ENCODE results near the gene RAP1B.

The RAP1B gene

DNA sequence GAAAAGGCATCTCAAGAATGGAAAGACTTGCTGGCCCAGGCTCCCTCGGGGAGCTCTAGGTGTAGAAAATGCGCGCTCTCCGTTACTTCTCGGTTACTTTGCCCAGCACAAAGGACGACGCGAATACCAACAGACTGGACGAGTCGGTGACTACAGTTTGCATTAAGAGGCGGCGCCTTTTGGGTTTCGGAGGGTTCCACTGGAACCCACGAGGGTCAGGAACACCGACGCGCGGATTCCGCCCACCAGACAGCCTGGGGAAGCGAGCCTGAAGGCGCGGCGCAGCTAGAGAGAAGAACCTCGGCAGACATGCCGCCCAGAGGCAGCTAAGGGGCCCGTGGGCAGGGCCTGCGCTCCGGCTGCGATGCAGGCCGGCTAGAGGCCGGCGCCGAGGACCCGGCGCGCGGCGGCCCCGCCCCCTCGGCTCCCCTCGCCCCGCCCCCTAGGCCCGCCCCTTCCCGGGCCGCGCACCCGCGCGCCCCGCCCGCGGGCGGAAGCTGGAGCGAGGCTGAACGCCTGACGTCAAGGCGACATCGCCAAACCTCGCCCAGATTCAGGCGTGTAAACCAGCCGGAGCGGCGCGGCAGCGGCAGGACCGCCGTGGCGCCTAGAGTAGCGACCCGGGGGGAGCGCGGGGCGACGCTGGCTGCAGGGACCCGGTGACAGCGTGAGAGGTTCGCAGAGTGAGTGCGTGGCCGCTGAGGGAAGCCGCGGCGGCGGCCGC, at the start of gene RAP1B:
Gene RAP1B, plus strand, starts transcription at position 530 of the 724 bp plus-strand sequence. CDS start 37,826 bp downstream, outside the sequence.
- FAIRE-seq: no peak

DNA sequence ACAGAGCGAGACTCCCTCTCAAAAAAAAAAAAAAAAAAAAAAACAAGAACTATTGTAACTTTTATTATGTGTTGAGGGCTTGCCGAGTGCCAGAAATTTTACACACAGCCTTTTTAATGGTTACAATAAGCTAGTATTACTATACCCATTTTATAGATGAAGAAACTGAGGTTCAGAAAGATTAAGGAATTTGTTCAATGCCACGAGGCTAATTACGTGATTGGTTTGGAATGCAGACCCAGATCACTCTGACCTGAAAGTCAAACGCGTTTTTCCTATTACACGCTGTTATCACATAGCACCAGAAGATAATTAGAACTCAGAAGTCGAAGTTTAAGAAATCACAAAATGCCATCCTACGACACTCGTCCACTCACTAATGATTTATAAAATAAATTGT, 48.9 kb upstream of the RAP1B start:
- FAIRE-seq: no peak

DNA sequence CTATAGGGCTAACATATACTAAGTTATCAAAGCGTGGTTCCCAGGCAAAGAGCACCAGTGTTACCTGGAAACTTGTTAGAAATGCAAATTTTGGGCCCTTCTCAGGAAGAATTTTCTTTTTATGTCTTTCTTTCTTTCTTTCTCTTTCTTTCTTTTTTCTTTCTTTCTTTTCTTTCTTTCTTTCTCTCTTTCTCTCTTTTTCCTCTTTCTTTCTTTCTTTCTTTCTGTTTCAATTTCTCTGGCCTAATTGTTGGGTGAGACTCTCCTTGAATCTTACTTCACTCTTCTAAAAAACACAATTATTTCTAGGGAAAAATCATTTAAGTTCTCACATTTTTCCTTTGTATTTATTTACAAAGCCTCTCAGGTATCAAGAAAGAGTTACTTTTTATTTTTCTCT, 46.5 kb upstream of the RAP1B start:
- no peak for FAIRE-seq

DNA sequence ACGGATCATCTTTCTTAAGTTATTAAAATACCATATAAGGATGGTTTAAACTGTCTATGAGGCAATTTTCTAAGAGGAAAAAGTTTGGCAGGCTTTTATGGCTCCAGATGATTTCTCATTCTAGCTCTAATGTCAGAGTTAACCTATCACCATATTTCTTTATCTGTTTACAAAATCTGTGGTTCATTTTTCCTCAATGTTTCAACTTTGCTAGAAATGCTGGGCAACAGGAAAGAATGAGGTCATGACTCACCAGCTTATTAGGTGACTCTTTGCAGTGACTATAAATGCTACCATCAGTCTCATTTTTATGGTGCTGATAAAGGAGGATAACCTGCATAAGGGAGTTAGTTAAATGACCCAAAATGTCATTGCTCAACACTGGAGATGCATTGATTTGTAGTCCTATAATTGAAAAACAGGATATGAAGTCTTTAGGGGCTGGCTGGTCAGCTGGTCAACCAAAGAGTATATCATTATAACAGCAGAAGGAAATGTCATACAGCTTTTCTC, 45.3 kb upstream of the RAP1B start:
- FAIRE-seq: no peak

DNA sequence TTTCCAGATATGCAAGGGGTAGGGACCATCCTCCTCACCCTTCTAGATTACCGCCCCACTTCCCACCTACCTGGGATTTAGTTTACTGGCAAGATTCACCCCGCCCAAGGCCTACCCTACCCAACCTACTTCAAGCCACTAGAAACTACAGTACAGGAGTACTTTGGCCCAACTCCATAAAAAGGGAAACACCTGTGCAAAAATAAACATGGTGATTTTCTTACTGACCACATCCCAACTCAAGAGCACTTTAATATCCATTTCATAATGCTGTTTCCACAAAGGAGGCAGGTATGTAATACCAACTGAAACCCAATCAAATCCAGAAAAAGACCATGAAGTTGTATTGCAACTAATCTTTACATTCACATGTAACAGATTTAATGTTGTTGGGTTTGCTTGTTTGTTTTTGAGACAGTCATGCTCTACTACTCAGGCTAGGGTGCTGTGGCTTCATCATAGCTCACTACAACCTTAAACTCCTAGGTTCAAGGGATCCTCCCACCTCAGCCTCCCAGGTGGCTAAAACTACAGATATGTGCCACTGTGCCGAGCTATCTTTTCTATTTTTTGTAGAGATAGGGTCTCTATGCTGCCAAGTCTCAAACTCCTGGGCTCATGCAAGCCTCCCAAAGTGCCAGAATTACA, 41.7 kb upstream of the RAP1B start:
- no peak for FAIRE-seq

DNA sequence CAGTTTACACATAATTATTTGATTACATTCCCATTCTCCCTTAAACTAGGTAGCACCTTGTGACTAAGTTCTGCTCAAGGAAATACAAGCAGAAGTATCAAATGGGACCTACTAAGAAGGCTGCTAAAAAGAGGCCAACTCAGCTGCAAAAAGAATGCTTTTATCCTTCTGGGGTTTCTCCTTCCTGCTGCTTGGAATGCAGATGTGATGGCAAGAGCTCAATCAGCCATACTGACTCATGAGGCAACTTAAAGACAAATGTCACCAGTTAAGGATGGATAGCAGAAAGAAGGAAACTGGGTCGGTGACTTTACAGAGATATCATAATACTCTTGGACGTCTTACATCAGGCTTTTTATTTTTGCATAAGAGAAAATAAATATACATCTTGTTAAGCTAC, 38.0 kb upstream of the RAP1B start:
- no peak for FAIRE-seq

DNA sequence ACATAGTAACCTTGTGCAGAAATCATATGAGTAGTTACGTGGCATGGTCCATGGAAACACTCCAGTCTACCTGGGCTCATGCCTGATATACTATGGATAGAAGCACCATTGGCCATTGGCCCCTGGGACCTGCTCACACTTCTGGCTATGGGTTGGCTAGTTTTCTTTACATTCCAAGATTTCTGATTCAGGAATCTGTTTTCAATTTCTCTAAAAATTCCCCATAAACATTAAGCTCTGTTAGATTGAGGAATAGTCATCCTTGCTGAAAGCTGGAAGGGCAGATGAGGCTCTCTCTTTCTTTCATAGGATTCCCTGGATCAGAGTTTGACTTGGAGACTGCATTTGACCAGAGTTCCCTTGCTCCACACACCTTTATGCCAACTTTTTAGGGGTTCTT, 37.3 kb upstream of the RAP1B start:
- no peak for FAIRE-seq

DNA sequence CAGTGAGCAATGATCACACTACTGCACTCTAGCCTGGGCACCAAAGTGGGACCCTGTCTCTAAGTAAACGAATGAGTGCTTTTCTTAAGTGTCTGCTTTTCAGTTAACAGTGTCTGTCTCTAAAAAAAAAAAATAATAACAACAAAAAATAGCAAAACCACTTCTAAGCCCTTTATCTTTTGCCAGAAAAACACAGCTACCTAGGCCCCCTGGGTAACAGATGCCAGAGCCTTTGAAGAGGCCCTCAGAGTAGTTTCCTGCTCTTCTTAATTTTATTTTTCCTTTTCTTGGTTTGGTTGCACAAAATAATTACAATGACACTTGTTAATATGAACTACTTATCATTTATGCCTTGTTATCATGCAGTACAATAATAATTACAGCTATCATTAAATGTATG, 32.8 kb upstream of the RAP1B start:
- FAIRE-seq: no peak

DNA sequence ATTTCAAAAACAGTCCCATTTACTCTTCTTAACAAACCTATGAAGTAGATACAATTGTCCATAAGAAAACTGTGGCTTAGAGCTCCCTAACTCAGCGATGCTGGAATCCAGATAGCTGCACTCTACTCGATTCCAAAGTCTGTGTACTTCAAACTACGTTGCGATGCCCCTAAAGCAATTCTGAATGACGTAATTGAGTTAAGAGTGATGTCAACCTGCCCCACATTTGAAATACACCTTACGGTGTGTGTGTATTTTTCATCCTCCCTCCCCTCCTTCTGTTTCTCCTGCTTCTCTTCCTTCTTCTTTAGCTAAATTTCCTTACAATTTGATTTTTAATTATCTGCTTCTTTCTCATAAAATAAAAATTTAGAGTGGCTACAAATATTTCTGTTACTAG, 31.9 kb upstream of the RAP1B start:
- FAIRE-seq: no peak

DNA sequence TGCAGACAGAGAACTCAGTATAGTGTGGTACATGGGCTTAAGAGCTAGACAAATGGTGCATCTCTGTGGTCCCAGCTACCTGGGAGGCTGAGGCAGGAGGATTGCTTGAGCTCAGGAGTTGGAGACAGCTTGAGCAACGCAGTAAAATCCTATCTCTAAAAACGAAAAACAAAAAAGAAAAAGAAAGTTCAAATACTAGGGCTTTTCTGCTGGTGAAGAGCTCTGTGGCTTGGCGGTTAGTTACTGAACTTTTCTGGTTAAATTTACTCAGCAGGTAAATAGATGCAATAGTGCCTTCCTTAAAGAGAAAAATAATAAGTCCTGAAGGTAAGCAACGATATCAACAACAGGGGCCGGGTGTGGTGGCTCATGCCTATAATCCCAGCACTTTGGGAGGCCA, 31.4 kb upstream of the RAP1B start:
- FAIRE-seq: no peak

DNA sequence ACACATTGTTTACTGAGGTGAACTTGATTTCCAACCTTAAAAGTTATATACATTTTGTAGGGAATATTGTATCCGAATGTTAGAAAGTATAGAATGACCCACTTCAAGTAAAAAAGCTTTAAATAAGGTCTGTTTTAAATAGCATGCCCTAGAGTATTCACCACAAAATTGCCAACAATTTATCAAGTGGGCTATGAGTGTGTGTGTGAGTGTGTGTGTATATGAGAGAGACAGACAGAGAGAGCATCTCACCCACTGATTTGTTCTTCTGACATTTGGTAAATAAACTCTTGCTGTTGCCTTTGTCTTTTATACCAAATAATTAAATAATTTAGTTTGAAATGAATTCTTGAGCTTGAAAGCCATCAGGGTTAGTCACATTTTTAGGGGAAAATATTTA, 29.8 kb upstream of the RAP1B start:
- no peak for FAIRE-seq

DNA sequence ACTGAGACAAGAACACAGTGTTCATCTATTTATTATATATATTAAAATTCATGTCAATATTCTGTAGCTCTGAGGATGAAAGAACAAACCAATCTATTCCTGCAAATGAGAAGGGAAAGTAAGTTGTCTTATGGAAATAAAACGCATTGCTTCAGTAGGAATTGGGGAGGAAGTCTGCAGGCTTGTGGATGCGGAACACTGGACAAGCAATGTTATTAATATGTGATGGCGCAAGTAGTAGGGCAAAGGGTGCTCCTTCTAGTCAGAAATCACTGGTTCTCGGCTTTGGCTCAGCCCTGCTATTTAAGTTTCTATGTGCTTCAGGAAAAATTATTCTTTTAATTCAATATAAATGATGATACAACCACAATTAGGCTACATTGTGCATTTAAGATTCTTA, 28.8 kb upstream of the RAP1B start:
- FAIRE-seq: no peak

DNA sequence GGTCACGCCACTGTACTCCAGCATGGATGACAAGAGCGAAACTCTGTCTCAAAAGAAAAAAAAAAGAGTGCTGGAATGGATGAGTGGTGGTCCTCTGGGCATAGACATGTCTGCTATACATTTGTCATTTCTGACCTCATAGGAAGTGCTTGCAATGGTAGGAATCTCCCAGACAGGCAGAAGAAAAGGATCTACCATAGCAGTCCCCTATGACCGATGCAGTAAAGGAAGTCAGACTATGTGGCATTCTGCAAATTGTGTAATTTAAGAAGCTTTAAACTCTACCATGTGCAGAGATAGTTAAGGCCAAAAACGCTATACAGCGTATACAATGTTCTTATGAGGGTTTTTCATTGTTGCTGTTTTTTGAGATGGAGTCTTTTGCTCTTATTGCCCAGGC, 24.7 kb upstream of the RAP1B start:
- FAIRE-seq: no peak

DNA sequence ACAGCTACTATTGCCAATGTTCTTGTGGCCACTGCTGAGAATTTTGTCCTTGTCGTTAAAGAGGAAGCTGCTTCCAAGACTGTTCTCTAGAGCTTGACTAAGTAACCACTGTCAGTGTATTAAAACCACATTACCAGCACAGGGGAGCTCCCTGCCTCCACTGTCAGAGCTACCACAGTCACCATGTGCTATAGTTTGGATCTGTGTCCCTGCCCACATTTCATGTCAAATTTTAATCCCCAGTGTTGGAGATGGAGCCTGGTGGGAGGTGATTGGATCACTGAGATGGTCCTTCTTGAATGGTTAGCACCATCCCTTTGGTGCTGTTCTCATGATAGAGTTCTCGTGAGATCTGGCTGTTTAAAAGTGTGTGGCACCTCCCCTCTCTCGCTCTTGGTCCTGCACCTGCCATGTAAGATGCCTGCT, 23.2 kb upstream of the RAP1B start:
- FAIRE-seq: no peak

DNA sequence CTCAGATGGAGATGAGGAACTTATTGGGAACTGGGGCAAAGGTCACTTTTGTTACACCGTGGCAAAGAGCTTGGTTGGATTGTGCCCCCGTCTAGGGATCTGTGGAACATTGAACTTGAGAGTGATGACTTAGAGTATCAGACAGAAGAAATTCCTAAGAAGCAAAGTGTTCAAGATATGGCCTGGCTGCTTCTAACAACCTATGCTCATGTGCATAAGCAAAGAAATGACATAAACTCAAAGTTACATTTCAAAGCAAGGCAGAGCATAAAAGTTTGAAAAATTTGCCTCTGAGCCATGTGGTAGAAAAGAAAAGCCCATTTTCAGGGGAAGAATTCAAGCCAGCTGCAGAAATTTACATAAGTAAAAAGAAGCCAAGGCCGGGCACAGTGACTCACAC, 21.5 kb upstream of the RAP1B start:
- FAIRE-seq: no peak

DNA sequence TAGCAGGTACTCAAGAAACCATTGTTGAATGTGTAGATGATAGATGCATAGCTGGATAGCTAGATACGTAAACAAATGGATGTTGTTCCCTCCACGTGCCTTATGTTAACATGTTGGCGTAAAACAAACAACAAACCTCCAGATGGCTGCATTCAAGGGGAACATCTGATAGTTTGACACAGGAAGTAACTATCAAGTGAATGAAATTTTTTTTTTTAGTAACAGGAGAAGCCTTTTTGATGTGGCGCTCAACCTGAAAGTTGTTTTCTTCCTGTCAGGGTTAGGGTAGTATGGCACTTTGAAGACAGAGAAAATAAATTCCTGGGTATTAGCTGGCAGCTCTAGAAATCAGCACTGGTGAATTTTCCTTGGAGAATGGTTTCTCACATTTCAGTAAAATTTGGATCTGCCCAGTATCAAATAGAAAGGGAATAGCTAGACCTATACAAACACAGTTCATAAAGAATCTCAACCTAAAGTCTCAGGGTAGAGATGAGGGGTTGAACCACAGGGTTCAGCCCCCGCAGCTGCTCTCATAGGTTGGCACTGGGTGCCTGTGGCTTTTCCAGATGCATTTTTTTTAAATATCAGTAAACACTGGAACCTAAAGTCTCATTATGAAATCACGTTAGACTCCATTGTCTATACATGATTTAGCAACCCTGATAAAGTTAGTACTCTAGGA, 18.8 kb upstream of the RAP1B start:
- no peak for FAIRE-seq

DNA sequence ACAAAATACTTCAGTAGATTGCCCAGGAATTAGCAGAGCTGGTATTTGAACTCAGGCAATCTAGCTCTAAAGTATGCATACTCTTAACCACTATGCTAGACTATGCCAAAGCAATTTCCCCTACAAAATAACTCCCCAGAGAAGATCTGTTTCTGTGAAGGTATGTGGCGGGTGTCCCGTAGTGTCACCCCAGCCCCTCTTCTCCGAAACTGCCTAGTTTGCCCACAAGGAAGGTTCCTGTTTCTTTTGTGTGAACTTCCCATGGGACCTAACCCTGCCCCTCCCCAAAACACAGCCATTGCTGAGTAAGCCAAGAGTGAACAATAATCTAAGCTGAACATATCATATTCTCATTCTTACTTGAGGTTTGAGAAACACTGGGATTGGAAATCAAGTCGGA, 15.5 kb upstream of the RAP1B start:
- FAIRE-seq: no peak

DNA sequence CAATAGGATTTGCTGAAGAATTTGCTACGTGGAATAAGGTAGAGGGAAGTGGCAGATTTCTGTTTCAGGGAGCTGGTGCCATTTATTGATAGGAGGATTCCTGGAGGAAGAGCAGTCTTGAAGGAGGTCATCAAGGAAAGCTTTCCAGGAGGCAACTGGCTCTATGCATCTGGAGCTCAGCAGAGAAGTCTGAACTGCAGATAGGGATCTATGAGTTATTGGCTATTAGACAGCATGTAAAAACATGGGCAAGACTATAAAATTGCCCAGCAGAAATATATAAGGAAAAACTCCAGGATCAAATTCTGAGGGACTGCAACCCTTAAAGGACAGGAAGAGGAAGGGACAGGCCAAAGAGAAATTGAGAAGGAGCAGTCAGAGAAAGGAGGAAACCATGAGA, 8.9 kb upstream of the RAP1B start:
- no peak for FAIRE-seq

DNA sequence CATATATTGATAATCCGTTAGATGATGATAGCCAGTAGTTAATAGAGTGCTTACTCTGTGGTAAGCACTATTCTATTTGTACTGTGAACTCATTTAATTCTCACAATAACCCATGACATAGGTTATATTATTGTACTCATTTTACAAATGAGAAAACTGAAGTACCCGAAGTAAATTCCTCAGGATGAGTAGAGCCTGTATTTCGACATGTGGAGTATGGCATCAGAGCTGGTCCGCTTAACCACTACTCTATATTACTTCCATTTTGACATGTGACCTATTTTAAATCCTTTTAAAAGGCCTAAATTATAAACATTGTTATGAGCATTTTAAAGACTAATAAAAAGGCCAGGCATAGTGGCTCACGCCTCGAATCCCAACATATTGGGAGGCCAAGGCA, 8.0 kb upstream of the RAP1B start:
- no peak for FAIRE-seq

DNA sequence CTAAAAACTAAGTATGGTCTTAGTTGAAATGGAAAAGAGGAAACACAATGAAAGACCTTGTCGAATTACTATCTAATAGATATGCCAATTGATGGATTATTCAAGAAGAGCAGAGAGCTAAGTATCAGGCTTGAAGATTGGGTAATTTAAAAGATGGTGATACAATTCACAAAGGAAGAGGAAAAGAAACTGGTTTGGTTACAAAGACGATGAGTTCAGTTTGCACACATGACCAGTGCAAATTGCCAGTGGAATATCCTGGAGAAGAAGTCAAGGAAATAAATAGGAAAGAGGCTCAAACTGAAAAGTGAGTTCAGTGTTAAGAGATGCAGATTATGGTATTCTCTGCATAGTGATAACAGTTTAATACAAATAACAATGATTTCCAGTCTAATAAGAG, 2.5 kb upstream of the RAP1B start:
- FAIRE-seq: no peak

DNA sequence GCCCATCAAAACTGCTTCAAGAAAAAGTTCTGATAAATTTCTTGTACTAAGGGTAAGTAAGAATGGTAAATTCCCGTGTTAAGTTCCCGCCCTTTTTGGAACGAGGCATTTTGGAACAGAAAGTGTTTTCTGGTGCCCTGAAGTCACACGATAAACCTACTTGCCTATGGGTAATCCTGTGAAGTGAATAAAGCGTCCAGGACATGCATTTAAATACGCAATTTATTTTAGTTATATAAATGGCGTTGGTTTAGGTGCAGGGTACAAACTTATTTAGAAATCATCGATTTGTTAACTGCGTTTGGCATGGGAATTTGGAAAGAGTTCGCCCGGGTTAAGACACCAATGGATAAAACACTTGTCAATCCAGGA, 715 bp upstream of the RAP1B start:
- no peak for FAIRE-seq

DNA sequence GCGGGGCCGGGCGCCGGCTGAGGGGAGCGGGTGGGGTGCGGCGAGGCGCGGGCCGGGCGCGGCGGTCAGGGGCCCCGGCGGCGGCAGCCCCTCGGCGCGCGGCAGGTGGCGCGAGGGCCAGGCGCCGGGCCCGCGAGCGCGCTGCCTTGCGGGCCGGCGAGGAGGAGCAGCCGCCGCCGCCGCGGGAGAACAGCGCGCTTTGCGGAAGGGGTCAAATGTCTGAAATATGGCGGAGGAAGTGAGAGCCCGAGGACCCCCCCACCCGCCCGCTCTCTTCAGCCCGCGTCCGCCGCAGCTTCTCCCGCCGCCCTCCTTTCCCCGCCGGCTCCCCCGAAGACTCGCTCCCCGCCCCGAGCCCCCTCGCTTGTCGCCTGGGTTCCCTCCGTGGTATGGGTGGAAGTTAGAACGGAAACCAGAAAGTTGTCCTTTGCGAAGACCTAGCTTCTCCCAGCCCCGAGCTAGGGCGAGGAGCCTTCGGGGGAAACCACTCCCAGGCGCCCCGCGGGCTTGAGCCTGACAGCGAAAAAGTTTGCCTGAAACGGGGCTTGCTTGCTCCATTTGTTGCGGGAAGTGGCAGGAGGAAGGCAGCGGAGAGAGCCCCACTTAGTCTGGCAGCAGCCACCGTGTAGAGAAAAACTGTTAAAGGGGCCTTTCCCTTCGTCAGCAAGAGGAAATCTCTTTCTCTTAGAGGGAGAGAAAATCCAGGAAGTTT, 551 bp downstream of the RAP1B start:
- FAIRE-seq: no peak

DNA sequence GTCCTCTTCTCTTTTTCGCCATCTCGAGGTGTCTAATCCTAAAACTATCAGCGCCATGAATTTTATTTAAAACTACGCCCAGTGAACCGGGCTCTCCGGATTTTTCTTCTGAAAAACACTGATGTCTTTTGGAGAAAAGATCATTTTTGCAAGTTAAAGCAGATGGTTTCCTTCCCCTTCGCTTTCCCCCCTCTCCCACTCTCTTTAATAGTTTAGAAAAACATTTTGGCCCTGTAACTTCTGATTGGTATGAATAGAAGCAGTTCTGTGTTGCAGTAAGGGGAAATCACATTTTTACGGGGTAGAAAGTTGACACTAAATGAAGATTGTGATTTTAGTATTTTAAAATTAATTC, 1.1 kb downstream of the RAP1B start:
- FAIRE-seq: no peak

DNA sequence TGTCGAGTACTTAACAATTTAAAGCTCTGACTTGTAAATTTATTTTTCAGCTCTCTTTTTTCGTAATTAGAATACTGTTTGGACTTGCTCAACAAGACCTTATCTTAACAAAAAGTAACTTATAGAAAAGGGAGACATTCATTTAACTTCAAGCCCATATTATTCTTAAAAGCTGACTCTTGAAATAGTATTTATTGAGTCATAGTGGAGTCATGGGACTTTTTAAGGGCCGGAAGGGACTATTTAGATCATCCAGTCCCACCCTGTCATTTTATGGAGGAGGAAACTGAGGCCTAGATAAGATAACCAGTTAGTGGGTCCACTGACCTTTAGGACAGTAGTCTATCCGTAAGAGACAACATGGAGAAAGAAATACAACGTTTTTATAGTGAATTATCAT, 1.5 kb downstream of the RAP1B start:
- FAIRE-seq: no peak

Data from G401.6 (cell line).